Activated CD4-positive, alpha-beta T cell treated with anti-CD3 and anti-CD28 coated beads for 24 hours (primary cell): Measurements from ENCODE around the gene LRMDA.

ENCODE experiments used
- DNase-seq, 2 donors: peaks; one replicate each; pipeline ENCODE4 v3.0.0-alpha.2; 2020; ENCODE audit warnings: low read depth in 2 of 2

LRMDA gene

DNA sequence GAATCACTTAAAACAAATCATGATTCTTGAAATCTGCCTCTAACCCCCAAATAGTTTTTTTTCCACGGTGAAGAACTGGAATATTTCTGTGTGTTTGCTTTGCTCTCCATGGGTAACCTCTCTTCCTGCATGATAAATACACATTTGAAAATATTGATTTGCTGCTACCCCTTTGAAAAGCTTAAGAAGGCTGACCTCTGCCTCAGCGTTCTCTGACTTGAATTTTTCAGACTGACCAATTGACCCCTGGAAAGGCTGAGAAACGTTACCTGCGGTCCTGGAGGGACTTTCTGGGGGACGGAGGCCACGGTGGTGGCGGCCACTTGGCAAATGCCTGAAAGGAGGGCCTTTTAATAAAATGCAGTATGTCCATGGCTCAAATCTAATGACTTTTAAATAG lies 520.2 kb downstream of the LRMDA start:
- no peak for DNase-seq

DNA sequence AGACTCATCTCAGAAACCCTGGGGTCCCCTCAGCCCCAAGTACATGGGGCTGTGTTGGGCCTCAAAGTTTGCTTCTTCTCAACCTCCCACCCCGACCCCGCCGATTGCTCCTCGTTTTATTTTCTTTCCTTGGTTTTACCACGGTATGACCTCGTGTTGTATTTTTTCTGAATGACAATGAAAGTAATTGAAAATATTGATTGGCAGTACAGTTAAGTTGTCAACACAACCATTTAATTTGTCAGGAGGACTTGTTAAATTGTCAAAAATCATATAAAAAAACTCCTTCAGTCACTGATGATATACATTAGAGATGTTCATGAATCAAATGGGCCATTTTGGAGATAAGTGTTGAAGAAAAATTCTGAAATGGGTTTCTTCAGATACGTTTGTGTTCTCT lies 520.7 kb downstream of the LRMDA start:
- DNase-seq: no peak

DNA sequence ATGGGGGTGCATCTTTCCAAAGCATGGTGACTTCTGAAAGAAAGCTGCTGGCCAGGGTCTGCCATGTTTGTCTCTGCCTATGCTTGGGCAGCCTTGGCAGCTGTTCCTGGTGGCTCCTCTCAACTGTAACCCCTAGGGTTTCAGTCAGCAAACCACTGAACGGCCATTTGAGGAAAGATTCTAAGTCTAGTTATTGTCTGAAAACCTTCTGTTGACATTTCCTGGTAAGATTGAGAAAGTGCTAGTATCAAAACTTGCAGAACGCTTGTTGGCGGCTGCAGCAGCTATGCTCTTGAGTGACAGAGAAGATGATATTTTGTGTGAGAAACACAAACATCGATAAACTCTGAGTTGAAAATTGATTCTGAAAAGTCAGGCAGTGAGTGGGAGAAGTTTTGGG lies 523.1 kb downstream of the LRMDA start:
- no peak for DNase-seq

DNA sequence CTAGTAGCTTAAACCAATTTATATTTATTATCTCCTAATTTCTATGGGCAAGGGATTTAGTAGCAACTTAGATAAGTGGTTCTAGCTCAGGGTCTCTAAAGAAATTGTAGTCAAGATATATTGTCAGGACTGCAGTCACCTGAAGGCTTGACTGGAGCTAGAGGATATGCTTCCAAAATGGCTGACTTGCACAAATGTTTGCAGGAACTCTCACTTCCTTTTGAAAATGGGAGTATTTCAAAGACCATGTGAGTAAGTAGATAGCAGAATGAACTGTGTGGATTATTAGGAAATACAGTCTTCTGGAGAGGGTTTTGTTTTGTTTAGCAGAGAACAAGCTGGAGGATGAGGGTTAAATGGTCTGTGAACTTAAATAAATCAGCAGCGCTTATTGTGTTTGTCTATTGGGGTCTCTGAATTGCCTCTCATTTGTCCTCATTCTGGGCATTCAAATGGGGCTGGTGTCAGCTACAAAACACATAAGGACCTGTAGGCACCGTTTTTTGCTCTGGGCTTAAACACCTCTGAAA lies 524.6 kb downstream of the LRMDA start:
- DNase-seq: no peak

DNA sequence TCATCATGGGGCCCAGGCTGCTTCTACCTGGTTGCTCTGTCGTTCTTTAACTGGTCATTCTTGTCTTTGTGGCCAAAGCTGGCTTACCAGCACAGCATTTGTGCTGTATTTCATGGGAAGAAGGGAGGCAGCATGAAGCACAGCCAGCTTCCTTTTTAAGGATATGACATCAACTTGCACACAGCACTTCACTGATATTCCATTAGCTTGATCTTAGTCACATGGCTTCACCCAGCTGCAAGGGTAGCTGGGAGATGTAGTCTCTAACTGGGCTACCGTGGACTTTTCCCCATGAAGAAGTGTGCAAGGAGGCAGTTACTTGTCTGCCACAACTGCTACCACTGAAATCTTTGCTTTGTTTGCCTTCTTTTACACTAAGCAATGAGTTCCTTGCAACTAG lies 525.2 kb downstream of the LRMDA start:
- no peak for DNase-seq

DNA sequence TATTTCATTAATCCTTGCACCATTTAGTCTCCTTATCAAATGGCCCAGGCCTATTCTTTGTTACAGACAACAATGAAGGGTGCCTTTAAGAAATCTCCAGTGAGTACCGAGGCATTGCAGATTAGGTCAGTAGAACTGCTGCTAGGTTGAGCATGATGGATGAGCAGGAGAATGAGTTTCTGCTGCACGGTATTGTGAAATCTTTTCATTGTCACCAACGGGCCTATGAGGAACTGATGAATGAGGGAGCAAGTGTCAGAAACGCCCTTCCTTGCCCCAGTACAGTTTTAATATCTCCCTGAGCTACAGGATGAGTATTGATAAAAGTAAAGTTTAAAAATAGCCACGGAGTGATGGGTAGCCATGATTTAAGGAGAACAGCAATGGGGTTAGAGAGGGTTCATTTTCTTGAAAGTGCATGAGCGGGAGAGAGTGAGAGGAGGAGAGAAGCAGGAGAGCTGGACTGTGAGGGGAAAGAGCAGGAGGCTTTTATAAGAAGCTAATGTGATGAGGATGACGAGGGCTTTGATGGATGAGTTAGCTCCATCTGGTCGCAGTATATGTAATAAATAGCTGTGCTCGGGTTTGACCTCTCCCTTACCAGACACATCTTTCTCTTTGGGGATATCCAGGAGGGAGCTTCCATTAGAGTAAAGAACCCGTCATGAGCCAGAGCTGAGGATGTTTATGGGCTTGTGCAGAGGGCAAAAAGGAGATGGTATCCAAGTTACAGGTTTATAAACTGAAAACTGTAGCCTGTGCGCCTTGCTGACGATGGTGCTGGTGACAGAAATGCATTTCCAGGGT lies 526.1 kb downstream of the LRMDA start:
- DNase-seq: no peak

DNA sequence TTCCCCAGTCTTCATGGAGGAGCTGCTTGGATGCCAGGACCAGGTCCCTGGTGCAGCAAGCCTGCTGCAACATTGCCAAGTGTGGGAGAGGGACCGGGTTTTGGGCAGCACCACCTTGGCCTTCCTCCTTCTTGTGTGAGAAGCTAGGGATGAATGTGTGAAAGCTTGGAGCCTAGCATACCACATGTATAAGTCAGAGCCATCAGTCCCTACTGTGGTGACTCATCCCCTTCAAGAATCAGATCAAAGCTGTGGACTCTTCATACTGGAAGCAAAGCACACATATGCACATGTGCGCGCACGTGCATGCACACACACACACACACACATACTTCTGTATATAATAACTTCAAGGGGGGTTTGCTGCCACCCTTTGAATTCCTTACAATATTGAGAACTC lies 527.8 kb downstream of the LRMDA start:
- no peak for DNase-seq

DNA sequence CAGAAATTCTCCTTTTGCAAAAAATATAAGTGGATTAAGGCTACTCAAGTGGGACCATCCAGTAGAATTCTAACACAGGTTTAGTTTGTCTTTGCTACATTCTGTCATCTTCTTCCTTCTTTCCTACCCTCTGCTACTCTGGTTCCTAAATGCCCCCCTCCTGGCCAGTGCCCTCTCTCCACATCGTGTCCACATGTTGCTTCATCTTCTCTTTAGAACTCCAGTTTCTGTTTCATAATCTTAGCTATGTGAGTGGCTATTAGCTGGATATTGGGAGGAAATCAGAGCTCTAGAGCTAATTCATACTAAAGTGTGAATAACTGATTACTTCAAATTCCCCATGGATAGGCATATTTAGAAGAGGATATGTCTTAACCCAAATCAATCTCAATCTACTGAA lies 528.5 kb downstream of the LRMDA start:
- no peak for DNase-seq

DNA sequence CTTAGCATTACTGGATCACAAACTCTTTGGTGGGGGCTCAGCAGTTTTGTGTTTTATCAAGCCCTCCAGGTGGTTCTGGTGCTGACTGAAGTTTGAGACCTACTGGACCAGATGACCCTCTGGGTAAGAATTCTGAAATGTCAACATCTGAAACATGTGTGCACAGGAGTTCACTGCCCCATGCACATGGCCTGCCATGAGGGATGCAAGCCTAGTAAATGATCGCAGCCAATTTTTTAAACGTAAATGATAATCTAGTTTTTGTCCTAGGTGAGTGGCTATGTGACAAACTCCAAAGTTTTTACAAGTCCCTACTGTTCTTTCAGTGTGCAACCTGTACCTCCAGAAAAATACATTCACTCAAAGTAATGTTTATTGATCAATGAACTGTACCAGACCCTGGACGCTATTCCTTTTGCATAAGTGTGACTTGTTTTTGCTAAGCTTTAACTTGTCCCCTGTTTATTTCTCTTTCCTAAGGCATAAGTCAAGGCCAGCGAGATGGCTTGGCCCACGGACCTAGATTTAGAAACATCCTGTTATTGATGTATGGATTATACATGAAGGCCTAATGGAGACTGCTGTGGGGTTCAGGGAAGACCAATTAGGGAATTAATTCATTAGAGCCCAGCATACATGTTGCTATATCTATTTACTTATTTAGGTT lies 531.1 kb downstream of the LRMDA start:
- no peak for DNase-seq

DNA sequence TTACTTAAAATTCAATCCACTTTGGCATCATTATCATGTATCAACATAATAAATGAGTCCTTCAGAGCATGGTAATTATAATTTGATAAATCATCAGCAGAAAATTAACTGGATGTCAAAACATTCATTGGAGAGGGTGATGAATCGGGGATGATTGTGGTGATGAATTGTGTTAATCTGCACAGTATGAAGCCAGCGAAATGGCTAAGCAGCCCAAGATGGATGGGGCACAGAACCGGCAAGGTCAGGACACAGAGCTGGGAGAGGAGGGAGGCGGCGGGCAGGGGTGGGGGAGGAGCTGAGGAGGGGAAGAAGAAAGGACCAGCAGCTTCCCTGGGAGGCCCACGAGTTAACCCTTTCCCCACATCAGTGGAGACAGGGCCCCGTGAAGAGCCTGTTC lies 536.1 kb downstream of the LRMDA start:
- DNase-seq: no peak

DNA sequence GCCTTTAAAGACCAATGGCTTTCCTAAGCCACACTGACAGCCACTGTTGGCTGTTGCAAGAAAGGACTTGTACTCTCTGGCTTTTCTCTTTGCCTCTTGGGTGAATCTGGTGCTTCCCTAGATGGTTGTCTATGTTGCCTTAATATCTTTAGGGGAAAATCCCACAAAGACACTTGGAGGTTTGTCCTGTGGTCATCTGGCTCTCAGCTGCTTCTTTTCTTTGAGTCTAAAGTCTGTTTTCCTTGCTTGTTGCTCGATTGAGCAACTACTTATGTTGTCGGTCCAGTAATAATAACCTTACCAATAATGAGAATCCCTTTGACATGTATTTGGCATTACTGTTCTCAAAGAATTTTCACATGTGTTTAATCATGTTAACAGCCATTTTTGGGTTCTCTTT lies 537.6 kb downstream of the LRMDA start:
- no peak for DNase-seq

DNA sequence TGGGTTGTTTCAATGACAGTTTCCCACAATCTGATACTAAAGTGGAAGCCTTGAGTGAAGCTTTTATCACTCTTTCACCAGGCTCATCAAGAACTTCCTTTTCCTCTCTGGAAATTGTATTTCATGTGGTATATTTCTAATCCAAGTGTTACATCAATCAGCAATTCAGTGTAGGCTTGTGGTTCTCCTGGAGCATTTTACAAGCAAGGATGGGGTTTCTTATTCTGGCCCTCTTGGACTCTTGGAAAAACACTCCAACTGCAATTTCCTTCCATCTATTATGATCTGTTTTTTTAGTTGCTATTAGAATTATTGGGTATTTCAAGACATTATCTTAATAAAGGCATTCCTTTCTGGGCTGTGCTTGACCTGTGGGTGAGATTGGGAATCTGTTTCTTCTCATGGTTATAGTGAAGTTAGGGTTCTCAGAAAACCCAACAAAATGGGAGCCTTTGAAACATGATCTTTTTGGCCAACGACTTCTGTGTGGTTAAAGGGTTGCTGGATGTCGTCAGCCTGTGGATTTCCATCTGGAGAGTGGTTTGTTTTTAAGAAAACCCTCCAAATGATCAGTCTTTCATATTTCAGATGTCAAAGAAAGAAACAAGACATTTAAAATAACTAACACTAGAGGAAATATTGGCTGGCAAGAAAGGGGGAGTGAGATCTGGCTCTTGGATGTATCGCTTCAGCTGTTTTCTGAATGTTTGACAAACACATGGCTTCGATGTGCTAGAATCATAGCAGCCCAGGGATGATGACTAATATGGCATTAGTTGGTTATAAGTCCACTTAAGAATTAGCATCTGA lies 540.2 kb downstream of the LRMDA start:
- no peak for DNase-seq

DNA sequence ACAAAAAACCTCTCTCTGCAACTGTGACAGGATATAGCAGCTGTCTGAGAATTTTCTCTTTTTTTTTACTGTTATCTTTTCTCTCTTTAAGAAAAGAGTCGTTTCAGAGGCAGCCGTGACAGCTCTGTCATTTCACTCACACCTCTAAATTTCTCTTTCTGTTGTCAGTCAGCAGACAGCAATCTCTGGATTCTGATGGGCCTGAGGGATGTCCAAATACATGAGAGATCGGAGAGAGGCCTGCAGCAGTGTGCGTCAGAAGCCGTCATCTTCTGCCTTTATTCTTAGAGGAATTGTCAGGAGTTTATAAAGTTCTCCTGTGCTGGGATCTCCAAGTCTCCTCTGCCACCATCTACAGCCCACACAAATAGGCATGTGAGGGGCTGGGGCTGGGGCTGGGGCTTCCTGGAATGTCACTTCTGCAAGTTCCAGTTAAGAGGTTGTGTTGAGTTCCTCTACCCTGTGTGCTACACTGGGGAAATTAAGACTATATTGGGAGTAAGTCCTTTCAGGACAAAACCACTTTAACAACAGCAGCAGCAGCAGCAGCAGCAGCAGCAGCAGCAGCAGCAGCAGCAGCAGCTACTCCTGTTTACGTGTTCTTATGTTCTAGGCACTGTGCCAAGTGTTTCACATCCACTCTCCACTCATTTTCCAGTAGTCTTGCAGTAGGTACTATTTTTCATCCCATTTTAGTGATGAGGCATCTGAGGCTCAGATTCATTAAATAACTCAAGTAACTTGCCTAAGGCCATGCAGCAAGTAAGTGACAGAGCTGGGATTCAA lies 541.3 kb downstream of the LRMDA start:
- no peak for DNase-seq

DNA sequence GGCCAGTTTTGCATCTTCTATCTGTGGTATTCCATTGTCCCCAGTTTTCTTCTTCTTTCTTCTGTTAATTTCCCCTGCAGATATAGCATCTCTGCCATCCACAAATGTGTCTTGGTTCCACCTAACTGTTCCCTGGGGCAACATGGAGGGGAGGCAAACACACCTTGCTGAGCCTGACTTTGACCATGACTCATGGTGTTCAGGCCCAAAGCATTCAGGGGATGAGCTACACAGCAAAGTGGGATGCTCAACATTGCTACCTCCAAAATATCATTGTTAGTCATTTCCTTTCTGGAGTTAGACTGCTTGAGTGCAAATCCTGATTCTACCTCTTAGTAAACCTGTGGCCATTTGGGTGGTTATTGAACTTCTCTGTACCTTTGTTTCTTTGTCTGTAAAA lies 542.7 kb downstream of the LRMDA start:
- DNase-seq: no peak

DNA sequence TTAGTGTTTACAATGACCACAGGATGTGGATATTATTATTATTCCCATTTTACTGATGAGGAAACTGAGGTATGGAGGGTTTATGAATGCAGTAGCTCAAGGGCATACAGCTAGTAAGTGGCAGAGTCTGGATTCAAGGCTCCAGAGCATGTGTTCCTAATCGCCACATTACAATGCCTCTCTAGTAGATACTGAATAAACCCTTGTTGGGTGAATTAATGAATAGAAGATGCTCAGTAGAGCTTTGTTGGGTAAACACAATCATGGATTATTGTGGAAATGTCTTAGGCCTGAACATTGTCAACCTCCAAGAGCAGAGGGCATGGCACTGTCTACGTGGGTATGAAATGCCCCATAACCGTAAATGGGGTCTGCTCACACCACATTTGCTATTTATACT lies 545.3 kb downstream of the LRMDA start:
- no peak for DNase-seq

DNA sequence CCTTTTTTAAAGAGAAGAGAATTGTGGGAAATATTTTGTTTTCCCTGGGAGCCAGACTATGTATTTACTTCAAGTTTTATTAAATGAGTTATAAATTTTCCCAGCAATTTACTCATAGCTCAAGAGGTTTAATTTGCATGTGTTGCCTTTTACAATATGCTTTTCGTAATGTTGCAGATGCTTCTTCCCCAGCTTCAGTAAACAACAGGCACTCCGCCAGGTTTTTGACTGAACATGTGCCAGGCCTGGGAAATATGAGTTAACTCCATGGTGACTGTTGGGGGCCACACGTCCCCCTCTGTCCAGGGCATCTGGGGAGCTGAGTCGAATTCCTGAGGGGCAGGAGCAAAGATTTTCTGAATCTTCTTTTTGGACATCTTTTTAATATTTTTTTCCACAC lies 545.7 kb downstream of the LRMDA start:
- DNase-seq: no peak

DNA sequence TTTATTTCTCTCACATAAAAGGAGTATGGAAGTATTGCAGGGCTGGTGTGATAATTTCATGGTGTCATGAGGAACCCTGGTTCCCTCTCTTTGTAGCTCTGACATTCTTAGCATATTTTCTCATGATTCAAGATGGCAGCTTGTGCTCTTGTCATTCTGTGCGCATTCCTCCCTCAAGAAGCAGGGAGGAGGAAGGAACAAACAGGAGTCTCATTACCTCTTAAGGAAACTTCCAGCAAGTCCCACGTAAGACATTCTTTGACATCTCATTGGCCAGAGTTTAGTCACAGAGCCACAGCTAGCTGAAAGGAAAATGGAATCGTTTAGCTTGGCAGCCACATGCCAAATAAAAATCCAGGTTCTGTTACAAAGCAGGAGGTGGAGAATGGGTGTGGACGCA lies 546.8 kb downstream of the LRMDA start:
- DNase-seq: no peak

DNA sequence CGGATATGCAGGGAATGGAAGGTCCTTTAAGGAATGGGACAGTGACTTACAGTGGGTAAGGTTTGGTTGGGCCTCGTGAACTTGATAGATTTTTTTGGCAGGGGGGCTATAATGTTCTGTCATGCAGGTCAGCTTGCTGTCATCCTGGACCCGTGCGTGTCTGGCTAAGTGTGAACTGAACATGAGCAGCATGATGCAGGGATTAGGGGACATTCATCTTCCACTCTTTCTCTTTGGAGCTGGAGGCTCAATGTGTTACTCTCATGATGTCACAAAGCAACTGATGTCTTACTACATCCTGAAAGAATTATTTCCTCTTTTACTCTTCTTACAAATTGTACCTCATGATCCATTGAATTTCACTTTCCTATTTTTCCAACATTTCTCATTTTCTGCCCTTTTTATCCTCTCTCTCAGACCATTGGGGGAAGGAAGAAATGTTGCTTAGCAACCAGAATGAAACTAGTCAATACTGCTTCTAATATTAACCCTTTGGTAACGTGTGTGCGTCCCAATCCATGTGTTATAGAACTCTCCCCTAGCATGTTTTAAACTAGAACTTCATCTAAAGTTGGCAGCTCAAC lies 549.1 kb downstream of the LRMDA start:
- DNase-seq: no peak

DNA sequence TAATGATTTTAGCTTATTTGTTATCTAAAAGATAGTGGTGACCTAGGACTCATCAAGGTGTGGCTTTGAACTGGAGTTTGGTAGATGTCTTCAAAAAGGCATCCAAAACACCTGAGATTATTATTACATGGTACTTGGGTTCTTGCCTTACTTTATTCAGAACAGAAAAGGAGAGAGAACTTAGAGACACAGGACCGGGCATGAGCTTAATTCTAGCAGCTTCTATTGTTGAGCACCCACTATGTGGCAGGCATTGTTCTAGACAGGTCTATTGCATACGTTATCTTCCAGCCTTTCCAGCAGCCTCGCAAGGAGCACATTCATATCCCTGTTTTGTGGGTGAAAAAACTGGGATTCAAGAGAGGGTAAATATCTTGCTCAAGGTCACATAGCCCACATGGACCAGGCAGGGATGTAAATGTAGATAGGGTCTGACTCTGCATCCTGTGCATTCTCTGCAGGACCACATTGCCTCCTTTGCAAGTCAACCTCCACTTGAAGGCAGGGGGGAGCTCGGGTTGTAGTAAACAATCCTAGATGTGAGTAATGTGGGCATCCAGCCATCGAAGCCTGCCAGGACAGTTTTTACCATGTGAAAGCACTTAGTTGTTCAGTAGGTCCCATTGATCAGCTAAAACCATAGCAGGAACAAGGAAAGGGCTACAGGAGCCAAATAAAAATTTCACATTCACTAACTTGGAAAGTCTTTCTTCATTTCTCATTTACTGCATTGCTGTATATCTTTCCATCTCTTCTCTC lies 551.4 kb downstream of the LRMDA start:
- DNase-seq: no peak

DNA sequence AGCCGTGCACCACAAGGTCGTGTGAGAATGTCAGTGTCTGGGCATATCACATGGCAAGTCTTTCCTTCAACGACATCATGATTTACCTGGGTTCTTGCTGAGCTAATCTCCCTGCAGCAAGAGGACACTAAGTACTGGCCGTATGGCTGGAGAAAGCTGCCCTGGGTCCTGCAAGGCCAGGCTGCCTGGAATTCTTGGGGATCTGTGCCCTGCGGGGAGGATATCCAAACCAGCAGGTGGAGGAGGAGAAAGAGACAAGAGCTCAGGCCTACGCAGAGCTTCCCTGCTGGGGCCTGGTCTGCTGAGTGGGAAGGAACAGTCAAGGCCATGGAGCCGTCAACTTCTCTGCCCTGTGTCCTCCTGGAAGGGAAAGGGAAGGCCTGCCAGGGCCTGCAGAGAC lies 552.6 kb downstream of the LRMDA start:
- no peak for DNase-seq

DNA sequence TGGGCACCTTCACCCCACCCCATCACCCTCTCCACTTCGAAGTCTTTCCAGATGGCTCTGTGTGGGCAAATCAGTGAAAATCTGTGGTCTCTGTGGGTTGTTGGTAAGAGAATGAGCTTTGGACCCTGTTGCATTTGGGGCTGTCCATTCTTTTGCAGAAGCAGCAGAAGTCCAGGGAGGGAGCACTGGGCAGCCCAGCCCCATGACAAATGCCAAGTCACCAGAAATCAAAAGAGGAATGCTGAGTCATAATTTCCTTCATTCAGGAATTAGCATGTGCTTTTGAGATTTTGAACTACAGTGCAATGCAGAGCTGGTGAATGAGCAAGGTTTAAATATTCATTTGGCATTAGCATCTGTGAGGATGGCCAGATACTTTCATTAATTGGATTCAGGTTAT lies 556.2 kb downstream of the LRMDA start:
- no peak for DNase-seq
